NCI-H460 (cell line): Measurements from ENCODE around the gene LRP1. TPM values are rescaled to one million over a fixed set of nuclear protein-coding genes. Genes with fewer than 3 reads are reported as not detected.

ENCODE experiments used
- DNase-seq: peaks from one replicate; pipeline ENCODE4 v3.0.0-alpha.2; 2016; ENCODE audit warnings: low read depth; ENCODE audit errors: extremely low read depth
- total RNA-seq: library from RNA; depleted of rRNA; stranded (reverse); fragments of >200 nt; shearing (Covaris generic); gene quantifications from 2 replicates; pipeline ENCODE4 v1.2.3, GENCODE V29; 2014

Gene LRP1
- total RNA-seq, 1 experiment from 2014 or later = 3.1 TPM

- no peak for DNase-seq
Measured at GRCh38 chr12:57218030-57218853, 90.0 kb downstream of the LRP1 start.

- no peak for DNase-seq
Measured at GRCh38 chr12:57219205-57219992, 91.1 kb downstream of the LRP1 start.

GRCh38 chr12:57219993-57220754 lies 91.9 kb downstream of the LRP1 start:
- DNase-seq = no peak

- no peak for DNase-seq
Measured at GRCh38 chr12:57220770-57221168, 92.5 kb downstream of the LRP1 start.

GRCh38 chr12:57221169-57221917 lies 93.1 kb downstream of the LRP1 start:
- DNase-seq = no peak

GRCh38 chr12:57222286-57223190 lies 94.3 kb downstream of the LRP1 start:
- no peak for DNase-seq

DNA sequence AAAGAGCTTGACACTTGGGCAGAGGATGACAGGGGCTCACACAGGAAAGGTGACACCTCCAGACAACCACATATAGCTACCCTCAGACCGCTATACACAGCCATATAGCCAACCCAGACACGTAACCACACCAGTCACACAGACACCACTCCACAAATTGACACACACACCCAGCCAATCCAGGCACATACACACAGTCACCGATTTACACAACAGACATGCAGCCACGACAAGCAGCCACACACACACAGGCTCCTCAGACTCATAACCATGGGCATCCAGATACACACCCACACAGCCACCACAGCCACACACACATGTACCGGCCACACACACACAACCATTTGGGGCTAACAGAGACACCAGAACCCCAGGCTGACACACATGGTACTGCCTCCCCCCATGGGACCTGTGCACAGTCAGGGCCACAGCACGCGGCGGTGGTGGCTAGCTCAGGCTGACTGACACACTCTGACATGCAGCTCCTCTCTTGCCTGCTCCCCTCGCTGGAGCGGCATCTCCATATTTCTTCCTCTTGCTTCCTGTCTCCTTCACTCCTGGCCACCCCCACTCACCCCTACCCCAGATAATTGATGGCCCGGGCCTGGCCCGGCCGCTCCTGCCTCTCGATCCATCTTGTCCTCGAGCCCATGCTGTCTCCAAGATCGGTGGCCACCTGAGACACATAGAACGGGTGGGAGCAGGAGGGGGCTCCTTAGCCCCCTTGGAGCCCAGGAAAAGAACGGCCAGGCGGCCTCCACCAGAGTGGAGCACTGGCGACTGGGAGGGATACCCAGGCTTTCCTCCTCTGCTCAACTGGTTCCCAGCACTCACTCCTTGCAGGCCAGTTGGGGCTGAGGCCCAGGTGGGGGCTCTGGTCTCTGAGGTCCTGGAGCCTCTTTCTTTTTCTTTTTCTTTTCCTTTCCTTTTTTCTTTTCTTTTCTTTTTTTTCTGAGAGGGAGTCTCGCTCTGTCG lies 95.2 kb downstream of the LRP1 start:
- no peak for DNase-seq

DNA sequence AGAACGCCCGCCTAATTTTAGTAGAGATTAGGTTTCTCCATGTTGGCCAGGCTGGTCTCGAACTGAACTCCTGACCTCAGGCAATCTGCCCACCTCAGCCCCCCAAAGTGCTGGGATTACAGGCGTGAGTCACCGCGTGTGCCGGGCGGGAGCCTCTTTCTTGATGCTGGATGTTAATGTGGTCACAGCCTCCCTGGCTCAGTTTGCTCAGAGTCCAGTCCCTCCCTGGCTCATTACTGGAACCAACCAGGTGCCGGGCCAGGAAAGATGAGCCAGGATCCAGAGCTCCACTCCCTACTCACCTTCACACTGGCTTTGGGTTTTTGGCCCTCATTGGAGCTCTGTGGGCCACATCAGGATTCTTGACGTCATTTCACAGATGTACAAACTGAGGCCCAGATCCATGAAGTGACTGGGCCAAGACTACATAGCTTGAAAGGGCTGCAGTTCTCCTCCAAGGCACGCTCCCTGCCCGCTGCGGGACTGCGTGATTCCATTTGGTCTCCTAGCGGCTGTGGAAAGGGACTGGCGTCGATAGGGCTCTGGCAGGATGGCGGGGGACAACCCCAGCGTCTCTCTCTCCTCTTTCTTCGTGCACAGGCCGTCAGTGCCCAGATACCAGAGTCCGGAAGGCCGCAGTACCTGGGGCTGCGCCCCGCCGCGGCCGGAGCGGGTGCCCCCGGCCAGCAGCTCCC lies 96.1 kb downstream of the LRP1 start:
- no peak for DNase-seq

DNA sequence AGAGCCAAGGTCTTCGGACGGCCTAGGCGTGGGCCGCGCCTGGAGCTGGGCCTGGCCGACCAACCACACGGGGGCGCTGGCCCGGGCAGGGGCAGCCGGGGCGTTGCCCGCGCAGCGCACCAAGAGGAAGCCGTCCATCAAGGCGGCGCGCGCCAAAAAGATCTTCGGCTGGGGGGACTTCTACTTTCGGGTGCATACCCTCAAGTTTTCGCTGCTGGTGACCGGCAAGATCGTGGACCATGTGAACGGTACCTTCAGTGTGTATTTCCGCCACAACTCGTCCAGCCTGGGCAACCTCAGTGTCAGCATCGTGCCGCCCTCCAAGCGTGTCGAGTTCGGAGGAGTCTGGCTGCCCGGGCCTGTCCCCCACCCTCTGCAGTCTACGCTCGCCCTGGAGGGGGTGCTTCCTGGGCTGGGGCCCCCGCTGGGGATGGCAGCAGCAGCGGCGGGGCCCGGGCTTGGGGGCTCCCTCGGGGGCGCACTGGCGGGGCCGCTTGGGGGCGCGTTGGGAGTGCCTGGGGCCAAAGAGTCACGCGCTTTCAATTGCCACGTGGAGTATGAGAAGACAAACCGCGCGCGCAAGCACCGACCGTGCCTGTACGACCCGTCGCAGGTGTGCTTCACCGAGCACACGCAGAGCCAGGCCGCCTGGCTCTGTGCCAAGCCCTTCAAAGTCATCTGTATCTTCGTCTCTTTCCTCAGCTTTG lies 96.8 kb downstream of the LRP1 start:
- no peak for DNase-seq

DNA sequence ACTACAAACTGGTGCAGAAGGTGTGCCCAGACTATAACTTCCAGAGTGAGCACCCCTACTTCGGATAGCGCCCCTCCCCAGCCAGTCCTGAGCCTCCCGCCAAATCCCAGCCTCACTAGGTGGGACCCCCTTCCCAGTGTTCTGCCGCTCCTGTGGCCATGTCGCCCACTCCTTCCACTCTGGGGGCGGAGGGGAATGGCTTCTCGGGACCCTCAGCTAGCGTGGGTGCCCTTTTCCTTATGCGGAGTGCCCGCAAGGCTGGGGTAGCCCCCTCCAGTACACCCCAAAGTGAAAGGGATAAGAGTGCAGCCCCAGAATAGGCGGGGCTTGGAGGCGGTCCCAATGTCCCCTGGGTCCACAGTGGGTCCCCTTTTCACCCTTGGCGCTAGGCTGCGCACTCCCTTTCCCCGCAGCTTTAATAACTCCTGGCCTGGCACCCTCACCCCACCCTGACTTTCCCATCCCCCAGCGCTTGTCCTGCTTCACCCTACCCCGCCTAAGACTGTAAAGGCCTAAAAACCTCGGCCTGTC lies 97.5 kb downstream of the LRP1 start:
- DNase-seq = no peak

GRCh38 chr12:57226588-57227314 lies 98.5 kb downstream of the LRP1 start:
- DNase-seq = no peak

- DNase-seq = no peak
Measured at GRCh38 chr12:57227315-57228115, 99.2 kb downstream of the LRP1 start.

- DNase-seq = no peak
Measured at GRCh38 chr12:57229046-57229633, 100.9 kb downstream of the LRP1 start.

DNA sequence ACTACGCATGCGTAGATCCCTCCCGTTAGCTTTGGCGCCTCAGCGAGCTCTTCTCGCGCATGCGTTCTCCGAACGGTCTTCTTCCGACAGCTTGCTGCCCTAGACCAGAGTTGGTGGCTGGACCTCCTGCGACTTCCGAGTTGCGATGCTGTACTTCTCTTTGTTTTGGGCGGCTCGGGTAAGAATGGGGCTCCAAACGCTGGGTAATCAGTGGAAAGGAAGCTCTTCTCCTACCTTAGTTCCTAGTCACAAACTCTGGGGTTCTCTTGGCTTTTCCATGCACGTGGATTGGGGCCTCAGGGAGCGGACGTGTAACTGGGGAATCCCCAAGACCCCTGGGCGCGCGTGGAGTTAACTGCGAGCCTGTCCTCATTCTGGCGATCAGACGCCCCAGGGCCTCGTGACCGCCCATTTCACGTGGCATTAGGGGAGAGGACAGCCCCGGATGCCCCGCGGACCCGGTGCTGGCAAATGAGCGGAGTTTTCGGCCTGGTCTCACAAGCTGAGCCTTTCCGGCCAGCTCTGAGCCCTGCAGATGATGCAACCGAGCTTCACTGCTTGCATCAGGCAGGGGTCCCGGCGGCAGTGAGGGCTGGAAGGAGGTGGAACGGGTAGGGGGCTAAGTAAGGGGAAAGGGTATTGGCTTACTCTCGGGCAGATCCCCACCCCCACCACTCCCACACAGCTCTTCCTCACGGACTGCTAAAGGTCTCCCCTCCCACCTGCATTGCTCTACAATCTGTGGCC lies 101.5 kb downstream of the LRP1 start, which contains the start of gene SHMT2:
TSS of gene SHMT2 (plus strand) at position 78 of the 747 bp plus-strand sequence. CDS start at position 146, 68 bp downstream.
- DNase-seq = peak; percentile 96
